Activated T-cell treated with anti-CD3 and anti-CD28 coated beads, Interleukin-2, amount 50 U/mL, for 4 hours (primary cell): Measurements from ENCODE around the gene CSMD2. TPM values are rescaled to one million over a fixed set of nuclear protein-coding genes. Genes with fewer than 3 reads are reported as not detected.

Experiments
- ATAC-seq, 2 donors: fragments of 200-7000 bp; cut with Tn5 transposase; one replicate each; pipeline ENCODE4 v1.10.0; 2021
- DNase-seq: peaks from one replicate; pipeline ENCODE4 v3.0.0-alpha.2; 2020
- H3K27me3 Mint-ChIP-seq: one replicate; pipeline ENCODE4 v1.8.0; 2021; ENCODE audit warnings: low read depth, mixed read lengths
- H3K36me3 Mint-ChIP-seq: one replicate; pipeline ENCODE4 v1.8.0; 2022; ENCODE audit warnings: mixed read lengths; ENCODE audit not compliant: insufficient read depth
- H3K4me1 Mint-ChIP-seq: one replicate; pipeline ENCODE4 v1.8.0; 2021; ENCODE audit warnings: low read depth, mixed read lengths
- H3K4me3 Mint-ChIP-seq: one replicate; pipeline ENCODE4 v1.8.0; 2021; ENCODE audit warnings: mild to moderate bottlenecking, moderate library complexity, mixed read lengths
- H3K9me3 Mint-ChIP-seq: one replicate; pipeline ENCODE4 v1.8.0; 2021; ENCODE audit warnings: mixed read lengths
- total RNA-seq, 3 donors: library from RNA; stranded (reverse); gene quantifications; one replicate each; pipeline ENCODE4 v1.2.1, GENCODE V29; 2021

The CSMD2 gene
- total RNA-seq, 3 donors from 2014 or later: not detected

GRCh38 chr1:33738976-33739375, 426.1 kb downstream of the CSMD2 start:
- no peaks in the 10 kb centered on the region for H3K4me1 Mint-ChIP-seq
- H3K9me3 Mint-ChIP-seq: no peaks in the 10 kb centered on the region
- DNase-seq (no peak), ATAC-seq (no peak)
- peaks cover 16% of the 10 kb centered on the region for H3K27me3 Mint-ChIP-seq
- H3K36me3 Mint-ChIP-seq: no peaks in the 10 kb centered on the region
- H3K4me3 Mint-ChIP-seq: no peak overlapping the region

GRCh38 chr1:33738536-33738935, 426.5 kb downstream of the CSMD2 start:
- Mint-ChIP-seq H3K4me3 (no peak overlapping the region), H3K9me3 (no peaks in the 10 kb centered on the region), H3K27me3 (peaks cover 16% of the 10 kb centered on the region), H3K4me1 (no peaks in the 10 kb centered on the region), H3K36me3 (no peaks in the 10 kb centered on the region)
- ATAC-seq (no peak), DNase-seq (no peak)

- Mint-ChIP-seq H3K4me3 (no peak overlapping the region), H3K4me1 (no peaks in the 10 kb centered on the region), H3K27me3 (peaks cover 4% of the 10 kb centered on the region), H3K36me3 (no peaks in the 10 kb centered on the region), H3K9me3 (no peaks in the 10 kb centered on the region)
- ATAC-seq (no peak), DNase-seq (no peak)
Measured at GRCh38 chr1:33736496-33736895, 428.5 kb downstream of the CSMD2 start.

DNA sequence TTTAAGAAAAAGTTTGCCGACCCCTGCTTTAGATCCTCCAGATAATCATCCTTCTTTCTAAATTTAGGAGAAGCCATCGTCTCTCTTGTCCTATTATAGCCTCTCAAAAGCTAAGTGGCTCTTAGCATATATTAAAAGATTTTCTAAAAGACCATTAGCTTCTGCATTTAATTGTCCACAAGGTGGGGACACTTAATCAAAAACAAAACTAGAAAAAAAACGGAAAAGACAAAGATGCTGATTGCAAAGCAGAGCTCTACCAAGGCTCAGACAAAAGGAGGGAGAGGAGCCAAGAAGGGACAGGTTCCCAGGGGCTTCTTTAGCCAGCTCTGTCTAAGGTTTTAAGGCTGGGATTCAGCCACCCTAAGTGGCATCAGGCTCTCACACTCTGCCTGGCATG, 429.4 kb downstream of the CSMD2 start:
- Mint-ChIP-seq H3K9me3 (no peaks in the 10 kb centered on the region), H3K4me1 (no peaks in the 10 kb centered on the region), H3K36me3 (no peaks in the 10 kb centered on the region), H3K27me3 (peaks cover 4% of the 10 kb centered on the region), H3K4me3 (no peak overlapping the region)
- no peak for DNase-seq
- no peak for ATAC-seq

DNA sequence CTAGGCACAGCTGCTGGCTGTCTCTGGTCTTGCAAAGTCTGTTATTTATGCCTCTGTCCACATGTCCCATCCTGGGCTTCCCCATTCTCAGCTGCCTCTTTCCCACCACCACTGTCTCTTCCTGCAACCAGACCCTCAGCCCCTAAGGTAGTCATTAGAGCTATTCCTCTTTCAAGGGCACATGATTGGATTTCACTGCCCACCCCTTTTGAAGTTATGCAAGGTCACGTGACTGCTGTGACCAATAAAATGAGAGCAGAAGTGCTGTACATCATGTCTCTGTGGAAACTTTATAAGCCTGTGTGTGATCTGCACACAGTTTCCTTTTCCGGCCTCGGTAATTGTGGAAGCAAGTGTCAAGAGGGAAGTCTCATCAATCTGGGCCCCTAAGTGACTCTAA, 437.7 kb downstream of the CSMD2 start:
- Mint-ChIP-seq H3K4me1 (no peaks in the 10 kb centered on the region), H3K27me3 (peaks cover 9% of the 10 kb centered on the region), H3K4me3 (no peak overlapping the region), H3K36me3 (no peaks in the 10 kb centered on the region), H3K9me3 (no peaks in the 10 kb centered on the region)
- no peak for DNase-seq
- no peak for ATAC-seq

DNA sequence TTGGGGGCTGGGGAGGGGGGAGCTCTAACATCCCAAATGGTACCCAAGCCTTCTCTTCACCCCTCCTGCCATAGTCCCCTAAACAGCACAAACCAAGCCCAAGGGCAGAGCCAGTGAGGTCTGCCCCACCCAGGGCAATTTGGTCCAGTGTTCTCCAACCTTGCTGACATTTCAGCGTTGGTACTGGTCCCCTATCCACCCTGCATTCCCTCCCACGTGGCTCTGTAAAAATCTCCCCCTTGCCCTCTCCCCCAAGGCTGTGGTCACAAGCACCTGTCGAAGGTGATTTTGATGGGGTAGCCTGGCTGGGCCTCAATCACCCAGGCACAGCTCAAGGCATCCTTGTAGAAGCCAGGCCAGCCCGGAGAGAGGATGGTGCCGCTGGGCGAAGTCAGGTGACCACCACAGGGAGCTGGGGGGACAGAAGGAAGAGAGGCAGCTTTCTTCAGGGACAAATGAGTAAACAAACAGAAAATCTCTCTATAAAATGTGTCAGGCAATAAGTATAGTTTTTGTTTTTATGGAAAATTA, 438.7 kb downstream of the CSMD2 start:
- DNase-seq: no peak
- no peak for ATAC-seq
- H3K9me3 Mint-ChIP-seq: no peaks in the 10 kb centered on the region
- peaks cover 9% of the 10 kb centered on the region for H3K27me3 Mint-ChIP-seq
- H3K4me1 Mint-ChIP-seq: no peaks in the 10 kb centered on the region
- no peaks in the 10 kb centered on the region for H3K36me3 Mint-ChIP-seq
- no peak overlapping the region for H3K4me3 Mint-ChIP-seq

DNA sequence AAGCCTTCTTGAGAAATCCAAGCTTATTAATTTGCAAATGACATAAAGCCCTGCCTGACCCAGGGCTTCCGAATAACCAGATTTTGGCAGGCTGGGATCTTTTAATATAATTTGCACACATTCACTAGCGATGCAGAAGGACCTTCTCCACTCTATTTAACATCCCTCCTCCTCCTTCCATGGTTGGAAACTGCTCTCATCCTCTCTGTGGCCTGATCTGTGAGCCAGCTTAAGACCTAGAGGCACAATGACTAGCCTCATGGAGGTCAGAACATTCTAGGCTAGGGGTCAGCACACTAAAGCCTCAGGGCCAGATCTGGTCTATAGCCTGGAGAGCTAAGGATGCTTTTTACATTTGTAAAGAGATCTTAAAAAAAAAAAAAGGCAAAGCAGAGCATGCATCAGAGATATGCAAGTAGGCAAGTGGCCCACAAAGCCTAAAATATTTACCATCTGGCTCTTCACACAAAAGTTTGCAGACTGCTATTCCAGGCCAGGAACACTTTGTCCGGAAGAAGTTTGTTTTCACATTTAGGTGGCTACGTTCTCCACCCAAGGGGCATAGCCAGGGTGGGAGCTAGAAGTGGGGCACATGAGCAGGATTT, 439.4 kb downstream of the CSMD2 start:
- ATAC-seq: no peak
- Mint-ChIP-seq H3K4me3 (no peak overlapping the region), H3K4me1 (no peaks in the 10 kb centered on the region), H3K27me3 (peaks cover 9% of the 10 kb centered on the region), H3K36me3 (no peaks in the 10 kb centered on the region), H3K9me3 (no peaks in the 10 kb centered on the region)
- no peak for DNase-seq

DNA sequence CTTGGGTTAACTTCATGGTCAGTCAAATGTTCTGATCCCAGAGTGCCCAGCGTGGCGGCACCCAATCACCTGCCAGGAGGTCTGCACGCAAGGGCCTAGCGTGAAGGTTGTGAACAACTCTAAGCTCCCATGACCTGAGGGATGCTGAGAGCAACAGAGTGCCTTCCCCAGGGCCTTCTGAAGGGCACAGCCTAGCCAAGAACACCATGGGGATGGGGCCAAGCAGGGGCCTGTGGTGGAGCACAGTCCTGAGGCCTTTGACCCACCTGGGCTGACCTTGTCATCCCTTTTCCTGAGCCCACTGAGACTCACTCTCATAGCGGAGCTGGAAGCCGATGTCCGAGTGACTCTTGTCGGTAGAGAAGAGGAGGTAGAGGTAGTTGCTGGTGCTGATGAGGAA, 440.0 kb downstream of the CSMD2 start:
- no peaks in the 10 kb centered on the region for H3K36me3 Mint-ChIP-seq
- DNase-seq: no peak
- H3K4me3 Mint-ChIP-seq: no peak overlapping the region
- ATAC-seq: no peak
- H3K4me1 Mint-ChIP-seq: no peaks in the 10 kb centered on the region
- H3K9me3 Mint-ChIP-seq: no peaks in the 10 kb centered on the region
- peaks cover 8% of the 10 kb centered on the region for H3K27me3 Mint-ChIP-seq

DNA sequence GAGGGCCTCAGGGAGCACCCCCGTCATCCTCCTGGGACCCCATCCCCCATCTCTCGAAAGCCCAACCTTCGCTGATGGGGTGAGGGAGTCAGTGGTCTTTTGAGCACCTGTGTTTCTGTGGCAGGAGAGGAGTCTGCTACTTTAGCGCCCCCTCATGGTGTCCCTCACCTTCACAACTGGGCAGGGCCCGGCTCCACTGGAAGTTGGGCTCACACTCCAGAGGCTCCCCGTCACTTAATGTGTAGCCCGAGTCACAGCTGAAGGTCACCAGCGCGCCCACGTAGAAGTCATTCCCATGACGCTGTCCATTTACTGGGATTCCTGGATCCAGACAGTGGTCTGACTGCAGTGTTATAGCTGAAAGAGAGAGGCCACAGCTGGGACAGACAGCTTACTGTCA, 440.7 kb downstream of the CSMD2 start:
- peaks cover 3% of the 10 kb centered on the region for H3K27me3 Mint-ChIP-seq
- no peaks in the 10 kb centered on the region for H3K36me3 Mint-ChIP-seq
- no peaks in the 10 kb centered on the region for H3K4me1 Mint-ChIP-seq
- no peak for ATAC-seq
- H3K9me3 Mint-ChIP-seq: no peaks in the 10 kb centered on the region
- no peak overlapping the region for H3K4me3 Mint-ChIP-seq
- DNase-seq: no peak

- H3K27me3 Mint-ChIP-seq: no peaks in the 10 kb centered on the region
- DNase-seq (no peak), ATAC-seq (no peak)
- H3K4me3 Mint-ChIP-seq: no peak overlapping the region
- no peaks in the 10 kb centered on the region for H3K9me3 Mint-ChIP-seq
- H3K4me1 Mint-ChIP-seq: no peaks in the 10 kb centered on the region
- H3K36me3 Mint-ChIP-seq: no peaks in the 10 kb centered on the region
Measured at GRCh38 chr1:33723251-33723650, 441.8 kb downstream of the CSMD2 start.

GRCh38 chr1:33721301-33721815, 443.7 kb downstream of the CSMD2 start:
- no peaks in the 10 kb centered on the region for H3K36me3 Mint-ChIP-seq
- ATAC-seq (no peak), DNase-seq (no peak)
- no peaks in the 10 kb centered on the region for H3K27me3 Mint-ChIP-seq
- no peak overlapping the region for H3K4me3 Mint-ChIP-seq
- H3K4me1 Mint-ChIP-seq: no peaks in the 10 kb centered on the region
- no peaks in the 10 kb centered on the region for H3K9me3 Mint-ChIP-seq

GRCh38 chr1:33719771-33720670, 445.0 kb downstream of the CSMD2 start:
- ATAC-seq (no peak), DNase-seq (no peak)
- no peaks in the 10 kb centered on the region for H3K36me3 Mint-ChIP-seq
- no peaks in the 10 kb centered on the region for H3K27me3 Mint-ChIP-seq
- H3K9me3 Mint-ChIP-seq: no peaks in the 10 kb centered on the region
- no peak overlapping the region for H3K4me3 Mint-ChIP-seq
- no peaks in the 10 kb centered on the region for H3K4me1 Mint-ChIP-seq

DNA sequence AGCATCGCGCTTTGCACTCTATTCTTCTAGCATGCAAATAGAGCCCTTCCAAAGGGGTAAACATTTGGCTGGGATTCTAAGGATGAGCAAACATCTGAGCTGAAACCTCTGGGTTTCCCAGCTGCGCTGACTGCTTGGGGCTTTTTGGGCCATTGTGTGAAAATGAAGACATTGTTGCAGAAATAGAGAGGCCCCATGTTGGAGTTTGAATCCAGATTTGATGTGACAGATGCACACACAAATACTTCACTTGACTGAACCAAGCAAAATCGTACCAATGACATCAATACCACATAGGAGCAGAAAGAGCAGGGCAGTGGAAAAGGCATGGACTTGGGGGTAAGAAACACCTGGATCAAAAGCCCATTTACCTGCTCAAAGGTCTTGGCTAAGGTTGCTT, 445.7 kb downstream of the CSMD2 start:
- DNase-seq (no peak), ATAC-seq (no peak)
- no peaks in the 10 kb centered on the region for H3K27me3 Mint-ChIP-seq
- H3K4me3 Mint-ChIP-seq: no peak overlapping the region
- no peaks in the 10 kb centered on the region for H3K4me1 Mint-ChIP-seq
- H3K9me3 Mint-ChIP-seq: no peaks in the 10 kb centered on the region
- no peaks in the 10 kb centered on the region for H3K36me3 Mint-ChIP-seq

- H3K9me3 Mint-ChIP-seq: no peaks in the 10 kb centered on the region
- no peaks in the 10 kb centered on the region for H3K4me1 Mint-ChIP-seq
- DNase-seq (no peak), ATAC-seq (no peak)
- peaks cover 5% of the 10 kb centered on the region for H3K27me3 Mint-ChIP-seq
- no peaks in the 10 kb centered on the region for H3K36me3 Mint-ChIP-seq
- H3K4me3 Mint-ChIP-seq: no peak overlapping the region
Measured at GRCh38 chr1:33718186-33718585, 446.8 kb downstream of the CSMD2 start.
